ENCODE results near the gene PLCB1.

The PLCB1 gene

GRCh38 chr20:8438748-8439147 is 306.7 kb downstream of the PLCB1 start:
- TF ChIP-seq CTCF (IDR thresholded peaks at IDR 0.05; ENCODE audit: control insufficient read depth, insufficient read depth, low read depth, low read length, missing control alignments), result no peak
- DNase-seq (ENCODE audit: low read depth), result no peak
- H3K4me3 ChIP-seq (ENCODE audit: control insufficient read depth, low read depth, low read length), result no peak overlapping the region

- TF ChIP-seq CTCF (IDR thresholded peaks at IDR 0.05; ENCODE audit: control insufficient read depth, insufficient read depth, low read depth, low read length, missing control alignments), result no peak
- no peak for DNase-seq (ENCODE audit: low read depth)
Measured at GRCh38 chr20:8443464-8444072, 311.5 kb downstream of the PLCB1 start.

GRCh38 chr20:8447262-8448120 is 315.4 kb downstream of the PLCB1 start:
- TF ChIP-seq CTCF (IDR thresholded peaks at IDR 0.05; ENCODE audit: control insufficient read depth, insufficient read depth, low read depth, low read length, missing control alignments), result no peak
- no peak for DNase-seq (ENCODE audit: low read depth)
- no peak overlapping the region for H3K4me3 ChIP-seq (ENCODE audit: control insufficient read depth, low read depth, low read length)

More at GRCh38 chr20:8443464-8444072, 311.5 kb downstream of the PLCB1 start:
- no peak overlapping the region for H3K4me3 ChIP-seq (ENCODE audit: control insufficient read depth, low read depth, low read length)

GRCh38 chr20:8449123-8449522 is 317.1 kb downstream of the PLCB1 start:
- DNase-seq (ENCODE audit: low read depth), result no peak
- H3K4me3 ChIP-seq (ENCODE audit: control insufficient read depth, low read depth, low read length), result no peak overlapping the region
- TF ChIP-seq CTCF (IDR thresholded peaks at IDR 0.05; ENCODE audit: control insufficient read depth, insufficient read depth, low read depth, low read length, missing control alignments), result no peak

GRCh38 chr20:8454137-8454712 is 322.2 kb downstream of the PLCB1 start:
- no peak overlapping the region for H3K4me3 ChIP-seq (ENCODE audit: control insufficient read depth, low read depth, low read length)
- peak; percentile 48 for DNase-seq (ENCODE audit: low read depth)
- TF ChIP-seq CTCF (IDR thresholded peaks at IDR 0.05; ENCODE audit: control insufficient read depth, insufficient read depth, low read depth, low read length, missing control alignments), result peak; percentile 49

GRCh38 chr20:8456765-8457164 is 324.7 kb downstream of the PLCB1 start:
- no peak for TF ChIP-seq CTCF (IDR thresholded peaks at IDR 0.05; ENCODE audit: control insufficient read depth, insufficient read depth, low read depth, low read length, missing control alignments)
- H3K4me3 ChIP-seq (ENCODE audit: control insufficient read depth, low read depth, low read length), result no peak overlapping the region
- DNase-seq (ENCODE audit: low read depth), result no peak

Data from AG09309 (cell line).